Thyroid gland (tissue), 4 donors: ENCODE data around the gene UBL3. TPM values are rescaled to one million over a fixed set of nuclear protein-coding genes. Genes with fewer than 3 reads are reported as not detected.

ENCODE experiments used
- DNase-seq, 2 donors: peaks; one replicate each; pipeline ENCODE4 v3.0.0-alpha.2; 2019
- H3K27ac ChIP-seq, 3 donors: fragments of 200-600 bp; sonication (generic); 1 replicate in 2 of 3; 2 replicates in 1 of 3; pipeline ENCODE4 v1.5.1; 2016 to 2019; ENCODE audit warnings: mild to moderate bottlenecking in 1 of 3, moderate library complexity in 1 of 3
- H3K27me3 ChIP-seq: fragments of 200-600 bp; sonication (generic); one replicate; pipeline ENCODE4 v1.5.1; 2019
- H3K36me3 ChIP-seq, 2 donors: fragments of 200-600 bp; sonication (generic); one replicate each; pipeline ENCODE4 v1.5.1; 2016 to 2019
- H3K4me1 ChIP-seq, 2 donors: fragments of 200-600 bp; sonication (generic); one replicate each; pipeline ENCODE4 v1.5.1; 2017 to 2019
- H3K4me3 ChIP-seq, 3 donors: fragments of 200-600 bp; sonication (generic); replicated peaks in 1 of 3; 1 replicate in 2 of 3; 2 replicates in 1 of 3; pipeline ENCODE4 v1.5.1; 2016; ENCODE audit warnings: mild to moderate bottlenecking in 1 of 3
- H3K9me3 ChIP-seq: fragments of 200-600 bp; sonication (generic); one replicate; pipeline ENCODE4 v1.5.1; 2017
- POLR2A ChIP-seq, 2 donors: fragments of 450-650 bp; IDR thresholded peaks; one replicate each; pipeline ENCODE4 v1.6.1; 2017; ENCODE audit warnings: antibody characterized with exemption in 2 of 2, mild to moderate bottlenecking in 2 of 2, moderate library complexity in 1 of 2
- WGBS, 2 donors: methylation state at CpG; one replicate each; pipeline ENCODE4 v1.1.5; 2017; 5-methylcytosine and 5-hydroxymethylcytosine counted together
- intact Hi-C: fragments of 100-400 bp; cut with DNase I; formaldehyde crosslinking; loops from one replicate; pipeline ENCODE4 v1.15.1; 2023
- total RNA-seq, 4 donors: library from RNA; depleted of rRNA; stranded (reverse); fragments of >200 nt; gene quantifications; one replicate each; pipeline ENCODE4 v1.2.3, GENCODE V29; 2016
- TF ChIP-seq, protein P1 (sequence below), 6 experiments: fragments of 200-600 bp in 3 of 6; fragments of 450-650 bp in 3 of 6; sonication (generic) in 3 of 6; IDR thresholded peaks; one replicate each; pipeline ENCODE4 v1.5.1; 2016 to 2019; ENCODE audit warnings: antibody characterized with exemption in 6 of 6, mild to moderate bottlenecking in 2 of 6, inconsistent platforms in 1 of 6, moderate library complexity in 1 of 6

UBL3 gene
- total RNA-seq, 4 donors from 2014 or later: 59.0 to 79.0 (median 65.1) TPM

GRCh38 chr13:29791997-29792780, 58.2 kb downstream of the UBL3 start:
- 90 to 92% methylated on average over 5 of the region's 5 CpGs for WGBS, 2 donors
- TF ChIP-seq POLR2A (IDR thresholded peaks at IDR 0.05): no peak
- TF ChIP-seq, protein P1, sequence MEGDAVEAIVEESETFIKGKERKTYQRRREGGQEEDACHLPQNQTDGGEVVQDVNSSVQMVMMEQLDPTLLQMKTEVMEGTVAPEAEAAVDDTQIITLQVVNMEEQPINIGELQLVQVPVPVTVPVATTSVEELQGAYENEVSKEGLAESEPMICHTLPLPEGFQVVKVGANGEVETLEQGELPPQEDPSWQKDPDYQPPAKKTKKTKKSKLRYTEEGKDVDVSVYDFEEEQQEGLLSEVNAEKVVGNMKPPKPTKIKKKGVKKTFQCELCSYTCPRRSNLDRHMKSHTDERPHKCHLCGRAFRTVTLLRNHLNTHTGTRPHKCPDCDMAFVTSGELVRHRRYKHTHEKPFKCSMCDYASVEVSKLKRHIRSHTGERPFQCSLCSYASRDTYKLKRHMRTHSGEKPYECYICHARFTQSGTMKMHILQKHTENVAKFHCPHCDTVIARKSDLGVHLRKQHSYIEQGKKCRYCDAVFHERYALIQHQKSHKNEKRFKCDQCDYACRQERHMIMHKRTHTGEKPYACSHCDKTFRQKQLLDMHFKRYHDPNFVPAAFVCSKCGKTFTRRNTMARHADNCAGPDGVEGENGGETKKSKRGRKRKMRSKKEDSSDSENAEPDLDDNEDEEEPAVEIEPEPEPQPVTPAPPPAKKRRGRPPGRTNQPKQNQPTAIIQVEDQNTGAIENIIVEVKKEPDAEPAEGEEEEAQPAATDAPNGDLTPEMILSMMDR (IDR thresholded peaks at IDR 0.05): no peak
- intact Hi-C loops: no loop called here
- DNase-seq: no peak
- no peaks in the 10 kb centered on the region for H3K27me3 ChIP-seq
- H3K4me1 ChIP-seq: peaks cover 0 to 5% of the 10 kb centered on the region in 2 donors
- no peak overlapping the region for H3K27ac ChIP-seq
- H3K4me3 ChIP-seq: no peak overlapping the region
- H3K36me3 ChIP-seq: no peaks in the 10 kb centered on the region
- H3K9me3 ChIP-seq: no peaks in the 10 kb centered on the region

DNA sequence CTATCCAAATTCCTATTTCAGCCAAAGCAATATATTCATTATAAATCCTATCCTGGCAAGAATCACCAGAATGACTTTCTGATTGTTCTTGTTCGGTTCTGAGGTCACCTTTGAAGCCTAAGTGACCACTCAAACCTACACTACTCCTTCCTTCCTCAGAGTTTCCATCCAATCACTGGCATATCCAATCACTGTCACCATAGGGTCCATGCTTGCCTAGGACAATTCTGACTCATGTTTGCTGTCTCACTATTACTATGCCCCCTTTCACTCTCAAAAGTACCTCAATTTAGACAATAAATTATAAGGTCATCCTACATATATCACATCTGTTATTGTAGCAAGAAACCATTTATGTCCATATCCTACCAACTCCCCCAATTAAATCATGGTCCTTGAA, 58.9 kb downstream of the UBL3 start:
- Histone ChIP-seq H3K27ac (no peak overlapping the region), H3K4me1 (peaks cover under 1 to 5% of the 10 kb centered on the region in 2 donors), H3K36me3 (no peaks in the 10 kb centered on the region), H3K9me3 (no peaks in the 10 kb centered on the region), H3K27me3 (no peaks in the 10 kb centered on the region), H3K4me3 (no peak overlapping the region)
- no peak for DNase-seq
- intact Hi-C loops: no loop called here
- WGBS, 2 donors: 88 to 96% methylated on average over 1 of the region's 1 CpG
- TF ChIP-seq POLR2A (IDR thresholded peaks at IDR 0.05): no peak
- TF ChIP-seq, protein P1 (IDR thresholded peaks at IDR 0.05): no peak

- Histone ChIP-seq H3K36me3 (no peaks in the 10 kb centered on the region), H3K4me1 (peaks cover 3 to 11% of the 10 kb centered on the region in 2 donors), H3K4me3 (no peak overlapping the region), H3K9me3 (no peaks in the 10 kb centered on the region), H3K27ac (no peak overlapping the region), H3K27me3 (no peaks in the 10 kb centered on the region)
- 96% methylated on average over 1 of the region's 1 CpG for WGBS, 2 donors
- no peak for TF ChIP-seq POLR2A (IDR thresholded peaks at IDR 0.05)
- TF ChIP-seq, protein P1 (IDR thresholded peaks at IDR 0.05): no peak
- intact Hi-C loops: no loop called here
- DNase-seq: no peak
Observed at GRCh38 chr13:29786698-29787097, 63.7 kb downstream of the UBL3 start.

DNA sequence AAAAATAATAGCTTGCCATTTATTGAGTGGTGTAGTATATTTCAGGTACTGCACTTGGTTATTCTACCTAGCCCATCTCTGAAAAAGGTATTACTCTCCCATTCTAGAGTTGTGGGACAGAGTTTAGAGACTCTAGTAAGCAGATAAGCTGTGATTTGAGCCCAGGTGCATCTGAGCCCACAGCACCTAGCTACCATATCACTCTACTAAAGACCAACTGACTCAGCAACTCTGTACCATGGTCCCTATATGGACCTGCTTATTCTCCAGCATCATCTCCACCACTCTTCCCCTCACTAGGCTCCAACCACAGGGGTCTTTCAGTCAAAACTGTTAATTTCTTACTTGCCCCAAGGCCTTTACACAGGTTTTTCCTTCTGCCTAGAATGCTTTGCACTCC, 64.4 kb downstream of the UBL3 start:
- no peak overlapping the region for H3K4me3 ChIP-seq
- peaks cover 3 to 11% of the 10 kb centered on the region in 2 donors for H3K4me1 ChIP-seq
- intact Hi-C loops: no loop called here
- H3K27ac ChIP-seq: no peak overlapping the region
- H3K9me3 ChIP-seq: no peaks in the 10 kb centered on the region
- no peak for DNase-seq
- no peaks in the 10 kb centered on the region for H3K27me3 ChIP-seq
- no peak for TF ChIP-seq POLR2A (IDR thresholded peaks at IDR 0.05)
- TF ChIP-seq, protein P1 (IDR thresholded peaks at IDR 0.05): no peak
- no peaks in the 10 kb centered on the region for H3K36me3 ChIP-seq

DNA sequence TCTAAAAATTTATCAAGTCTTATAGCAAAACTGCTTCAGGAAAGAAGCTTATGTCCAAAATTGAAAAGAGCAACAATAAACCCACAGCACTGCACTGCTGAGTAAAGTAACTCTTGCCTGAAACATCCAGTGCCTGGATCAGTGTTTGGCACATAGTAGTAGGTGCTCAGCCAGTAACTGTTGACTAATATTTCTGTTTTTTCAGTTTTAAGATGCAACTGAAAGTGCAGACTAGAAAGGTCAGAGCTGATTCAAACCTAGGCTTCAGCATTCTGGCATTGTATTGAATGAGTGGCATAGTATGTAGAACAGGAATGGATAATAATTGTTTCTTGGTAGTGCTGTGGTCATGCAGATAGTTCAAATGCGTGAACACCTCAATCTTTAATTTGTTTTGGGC, 67.6 kb downstream of the UBL3 start:
- Histone ChIP-seq H3K9me3 (no peaks in the 10 kb centered on the region), H3K4me1 (peaks cover 7 to 11% of the 10 kb centered on the region in 2 donors), H3K27me3 (no peaks in the 10 kb centered on the region), H3K36me3 (no peaks in the 10 kb centered on the region), H3K4me3 (no peak overlapping the region), H3K27ac (no peak overlapping the region)
- no peak for DNase-seq
- intact Hi-C loops: no loop called here
- 97 to 100% methylated on average over 1 of the region's 1 CpG for WGBS, 2 donors
- no peak for TF ChIP-seq POLR2A (IDR thresholded peaks at IDR 0.05)
- TF ChIP-seq, protein P1 (IDR thresholded peaks at IDR 0.05): no peak
